B cell (primary cell): Measurements from ENCODE around the gene FAM240B. TPM values are rescaled to one million over a fixed set of nuclear protein-coding genes. Genes with fewer than 3 reads are reported as not detected.
A peak's percentile ranks its signal among the peaks of the same experiment; 100 is the strongest.

ENCODE experiments used
- ATAC-seq: fragments of 200-7000 bp; cut with Tn5 transposase; one replicate; pipeline ENCODE4 v1.10.0; 2021; ENCODE audit warnings: low read depth, mild to moderate bottlenecking, moderate number of reproducible peaks, moderate library complexity
- CTCF ChIA-PET: fragments of 350-600 bp; sonication (Branson Sonifier 250); formaldehyde crosslinking; loops from one replicate; lab custom pipeline; 2021; ENCODE audit warnings: antibody characterized with exemption, inconsistent platforms; lab: Charles Lee
- POLR2A ChIA-PET: fragments of 350-600 bp; sonication (Branson Sonifier 250); formaldehyde crosslinking; loops from one replicate; lab custom pipeline; 2021; ENCODE audit warnings: antibody characterized with exemption; lab: Charles Lee
- DNase-seq: peaks from one replicate; pipeline ENCODE4 v3.0.0; 2013
- H2AFZ ChIP-seq: 2 replicates; pipeline ENCODE4 v1.6.1; 2012; ENCODE audit warnings: mild to moderate bottlenecking, low read depth, low read length; ENCODE audit not compliant: insufficient read depth, poor library complexity, severe bottlenecking
- H3K27ac ChIP-seq, 2 donors: 1 replicate in 1 of 2; 2 replicates in 1 of 2; pipeline ENCODE4 v1.5.1; 2012 to 2013; ENCODE audit warnings: low read length in 2 of 2, mild to moderate bottlenecking in 2 of 2, moderate library complexity in 1 of 2
- H3K27me3 ChIP-seq, 4 experiments: fragments of 200-600 bp in 1 of 4; sonication (generic) in 1 of 4; replicated peaks in 1 of 4; 1 replicate in 2 of 4; 2 replicates in 2 of 4; pipeline versions ENCODE4 v1.6.1 to v1.7.0; 2013 to 2016; ENCODE audit warnings: low read length in 3 of 4, mild to moderate bottlenecking in 2 of 4, mixed read lengths in 1 of 4, moderate library complexity in 1 of 4; ENCODE audit not compliant: insufficient read depth in 4 of 4, control insufficient read depth in 3 of 4; ENCODE audit errors: control extremely low read depth in 1 of 4
- H3K36me3 ChIP-seq, 2 experiments: replicated peaks in 1 of 2; 1 replicate in 1 of 2; 2 replicates in 1 of 2; pipeline versions ENCODE4 v1.6.1 to v1.7.1; 2013; ENCODE audit warnings: low read length in 1 of 2; ENCODE audit not compliant: insufficient read depth in 2 of 2, control insufficient read depth in 1 of 2; ENCODE audit errors: control extremely low read depth in 1 of 2, extremely low read depth in 1 of 2
- H3K4me1 ChIP-seq, 2 donors: fragments of 200-600 bp in 1 of 2; sonication (generic) in 1 of 2; 1 replicate in 1 of 2; 2 replicates in 1 of 2; pipeline versions ENCODE4 v1.5.1 to v1.6.1; 2013 to 2017; ENCODE audit warnings: low read length in 2 of 2; ENCODE audit not compliant: control insufficient read depth in 2 of 2, insufficient read depth in 2 of 2
- H3K4me2 ChIP-seq: replicated peaks from 2 replicates; pipeline ENCODE3; 2012; ENCODE audit warnings: mild to moderate bottlenecking, low read depth, low read length; ENCODE audit not compliant: poor library complexity, severe bottlenecking
- H3K4me3 ChIP-seq, 5 experiments: fragments of 200-600 bp in 1 of 5; sonication (generic) in 1 of 5; 1 replicate in 3 of 5; 2 replicates in 2 of 5; pipeline versions ENCODE4 v1.5.1 to v1.7.0; 2011 to 2016; ENCODE audit warnings: low read length in 4 of 5, mild to moderate bottlenecking in 4 of 5, low read depth in 2 of 5, control low read depth in 1 of 5, moderate library complexity in 1 of 5; ENCODE audit not compliant: insufficient read depth in 1 of 5; ENCODE audit errors: control extremely low read depth in 1 of 5, extremely low read depth in 1 of 5
- H3K79me2 ChIP-seq: fragments of 200-600 bp; sonication (generic); one replicate; pipeline ENCODE4 v1.6.0; 2016; ENCODE audit warnings: low read length; ENCODE audit not compliant: control insufficient read depth, insufficient read depth
- H3K9ac ChIP-seq: fragments of 200-600 bp; sonication (generic); 2 replicates; pipeline ENCODE4 v1.6.1; 2017; ENCODE audit warnings: mild to moderate bottlenecking, low read length, moderate library complexity
- H3K9me3 ChIP-seq, 3 donors: one replicate each; pipeline versions ENCODE4 v1.6.1 to v1.7.1; 2013; ENCODE audit warnings: low read length in 2 of 3; ENCODE audit not compliant: control insufficient read depth in 2 of 3, insufficient read depth in 1 of 3; ENCODE audit errors: control extremely low read depth in 1 of 3
- H4K20me1 ChIP-seq: 2 replicates; pipeline ENCODE4 v1.6.0; 2012; ENCODE audit warnings: mild to moderate bottlenecking, low read length; ENCODE audit not compliant: insufficient read depth, control insufficient read depth, poor library complexity, severe bottlenecking
- H3K27ac Mint-ChIP-seq: one replicate; pipeline ENCODE4 v1.8.0; 2021; ENCODE audit warnings: mixed read lengths
- H3K27me3 Mint-ChIP-seq: one replicate; pipeline ENCODE4 v1.8.0; 2021; ENCODE audit warnings: mixed read lengths
- H3K4me1 Mint-ChIP-seq: one replicate; pipeline ENCODE4 v1.8.0; 2021; ENCODE audit warnings: mixed read lengths
- H3K4me3 Mint-ChIP-seq: one replicate; pipeline ENCODE4 v1.8.0; 2021; ENCODE audit warnings: mixed read lengths
- H3K9me3 Mint-ChIP-seq: one replicate; pipeline ENCODE4 v1.8.0; 2022; ENCODE audit warnings: mixed read lengths; ENCODE audit not compliant: insufficient read depth
- EZH2 ChIP-seq: IDR thresholded peaks from 2 replicates; pipeline ENCODE4 v1.6.1; 2012; ENCODE audit warnings: borderline replicate concordance, low read depth, mild to moderate bottlenecking, moderate library complexity, low read length; ENCODE audit not compliant: insufficient read depth, poor library complexity, severe bottlenecking
- WGBS: methylation state at CpG from one replicate; pipeline ENCODE4 v1.1.5; 2013; ENCODE audit warnings: missing lambda C conversion rate; ENCODE audit not compliant: insufficient coverage; 5-methylcytosine and 5-hydroxymethylcytosine counted together
- intact Hi-C: fragments of 100-400 bp; cut with micrococcal nuclease; formaldehyde crosslinking; loops from one replicate; pipeline ENCODE4 v1.10.0; 2022
- polyA plus RNA-seq: library from polyadenylated mRNA; depleted of rRNA; stranded (reverse); fragments of >200 nt; gene quantifications from 2 replicates; pipeline ENCODE4 v1.2.3, GENCODE V29; 2012
- total RNA-seq, 2 donors: library from RNA; stranded (reverse); fragments of 120-200 nt in 1 of 2; gene quantifications; 1 replicate in 1 of 2; 2 replicates in 1 of 2; pipeline versions ENCODE4 v1.2.3 to v1.2.4, GENCODE V29; 2013 to 2022
- TF ChIP-seq, protein P1 (sequence below): fragments of 200-600 bp; IDR thresholded peaks from one replicate; pipeline ENCODE4 v1.8.0; 2022; ENCODE audit warnings: antibody characterized with exemption, mild to moderate bottlenecking

Gene FAM240B
- total and polyA plus RNA-seq, 2 donors (not counting 1 experiment from before 2014, with no cell fraction given): not detected

GRCh38 chr9:38687389-38687842 lies 32.5 kb downstream of the FAM240B start:
- Histone ChIP-seq H3K36me3 (no peaks in the 10 kb centered on the region), H3K4me2 (peak overlapping the region; percentile 25), H3K27ac (no peak overlapping the region), H3K4me1 (no peaks in the 10 kb centered on the region), H3K79me2 (no peaks in the 10 kb centered on the region), H3K27me3 (peaks cover 0 to 4% (median 0%) of the 10 kb centered on the region in 4 experiments), H3K9ac (no peak overlapping the region), H3K9me3 (peaks cover 0 to 3% (median 0%) of the 10 kb centered on the region in 3 donors), H3K4me3 (no peak overlapping the region), H4K20me1 (no peaks in the 10 kb centered on the region), H2AFZ (peak overlapping the region; percentile 22)
- no peak for ATAC-seq
- Mint-ChIP-seq H3K27me3 (peaks cover 2% of the 10 kb centered on the region), H3K4me1 (no peaks in the 10 kb centered on the region), H3K4me3 (peak overlapping the region; percentile 21), H3K27ac (no peak overlapping the region), H3K9me3 (no peaks in the 10 kb centered on the region)
- no peak for DNase-seq
- WGBS: 49% methylated on average over 21 of the region's 21 CpGs
- POLR2A ChIA-PET: no interaction called here
- CTCF ChIA-PET: no interaction called here
- TF ChIP-seq EZH2: no peak
- TF ChIP-seq, protein P1, sequence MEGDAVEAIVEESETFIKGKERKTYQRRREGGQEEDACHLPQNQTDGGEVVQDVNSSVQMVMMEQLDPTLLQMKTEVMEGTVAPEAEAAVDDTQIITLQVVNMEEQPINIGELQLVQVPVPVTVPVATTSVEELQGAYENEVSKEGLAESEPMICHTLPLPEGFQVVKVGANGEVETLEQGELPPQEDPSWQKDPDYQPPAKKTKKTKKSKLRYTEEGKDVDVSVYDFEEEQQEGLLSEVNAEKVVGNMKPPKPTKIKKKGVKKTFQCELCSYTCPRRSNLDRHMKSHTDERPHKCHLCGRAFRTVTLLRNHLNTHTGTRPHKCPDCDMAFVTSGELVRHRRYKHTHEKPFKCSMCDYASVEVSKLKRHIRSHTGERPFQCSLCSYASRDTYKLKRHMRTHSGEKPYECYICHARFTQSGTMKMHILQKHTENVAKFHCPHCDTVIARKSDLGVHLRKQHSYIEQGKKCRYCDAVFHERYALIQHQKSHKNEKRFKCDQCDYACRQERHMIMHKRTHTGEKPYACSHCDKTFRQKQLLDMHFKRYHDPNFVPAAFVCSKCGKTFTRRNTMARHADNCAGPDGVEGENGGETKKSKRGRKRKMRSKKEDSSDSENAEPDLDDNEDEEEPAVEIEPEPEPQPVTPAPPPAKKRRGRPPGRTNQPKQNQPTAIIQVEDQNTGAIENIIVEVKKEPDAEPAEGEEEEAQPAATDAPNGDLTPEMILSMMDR: no peak
- intact Hi-C loops: no loop called here

DNA sequence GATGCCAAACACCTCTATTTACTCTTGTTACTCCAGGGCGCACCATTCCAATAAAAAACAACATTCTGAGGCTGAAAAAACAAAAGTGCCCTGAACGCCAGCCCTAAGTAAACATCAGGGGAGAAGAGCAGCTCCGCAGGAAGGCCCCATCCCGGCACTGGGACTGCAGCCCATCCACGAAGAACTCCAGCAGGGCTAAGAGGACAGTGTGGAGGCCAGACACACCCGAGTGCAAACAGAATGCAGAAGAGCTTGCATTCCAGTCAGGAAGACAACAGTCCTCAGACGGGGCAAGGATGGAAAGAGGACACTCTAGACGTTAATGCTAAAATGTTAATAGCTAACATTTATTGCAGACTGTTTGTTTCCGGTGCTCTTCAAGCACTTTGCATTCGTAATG lies 33.0 kb downstream of the FAM240B start:
- H3K4me1 Mint-ChIP-seq: no peaks in the 10 kb centered on the region
- H3K4me1 ChIP-seq: no peaks in the 10 kb centered on the region
- no peaks in the 10 kb centered on the region for H3K36me3 ChIP-seq
- no peaks in the 10 kb centered on the region for H3K9me3 Mint-ChIP-seq
- no peak overlapping the region for H2AFZ ChIP-seq
- no peak overlapping the region for H3K27ac Mint-ChIP-seq
- peaks cover 0 to 4% (median 0%) of the 10 kb centered on the region in 4 experiments for H3K27me3 ChIP-seq
- H3K79me2 ChIP-seq: no peaks in the 10 kb centered on the region
- WGBS: 62% methylated on average over 10 of the region's 10 CpGs
- intact Hi-C loops: no loop called here
- H3K27ac ChIP-seq: no peak overlapping the region
- DNase-seq (no peak), ATAC-seq (no peak)
- TF ChIP-seq EZH2: no peak
- TF ChIP-seq, protein P1: no peak
- peaks cover 5% of the 10 kb centered on the region for H3K27me3 Mint-ChIP-seq
- H3K4me2 ChIP-seq: no peak overlapping the region
- H3K9ac ChIP-seq: no peak overlapping the region
- no peak overlapping the region for H3K4me3 Mint-ChIP-seq
- H3K4me3 ChIP-seq: no peak overlapping the region
- H3K9me3 ChIP-seq: peaks cover 0 to 3% (median 0%) of the 10 kb centered on the region in 3 donors
- CTCF ChIA-PET: no interaction called here
- POLR2A ChIA-PET: no interaction called here
- H4K20me1 ChIP-seq: no peaks in the 10 kb centered on the region
